Sigmoid colon (tissue), 3 donors: ENCODE data around the gene EHMT1.

Source experiments
- POLR2A ChIP-seq, 2 donors: fragments of 450-650 bp; IDR thresholded peaks; one replicate each; pipeline ENCODE4 v1.6.1; 2016; ENCODE audit warnings: antibody characterized with exemption in 2 of 2, mild to moderate bottlenecking in 2 of 2, moderate library complexity in 2 of 2
- TF ChIP-seq, protein P1 (sequence below), 4 experiments: fragments of 450-650 bp in 3 of 4; fragments of 200-600 bp in 1 of 4; IDR thresholded peaks; one replicate each; pipeline ENCODE4 v1.5.1; 2016 to 2019; ENCODE audit warnings: antibody characterized with exemption in 4 of 4, mild to moderate bottlenecking in 3 of 4, moderate library complexity in 2 of 4

DNA sequence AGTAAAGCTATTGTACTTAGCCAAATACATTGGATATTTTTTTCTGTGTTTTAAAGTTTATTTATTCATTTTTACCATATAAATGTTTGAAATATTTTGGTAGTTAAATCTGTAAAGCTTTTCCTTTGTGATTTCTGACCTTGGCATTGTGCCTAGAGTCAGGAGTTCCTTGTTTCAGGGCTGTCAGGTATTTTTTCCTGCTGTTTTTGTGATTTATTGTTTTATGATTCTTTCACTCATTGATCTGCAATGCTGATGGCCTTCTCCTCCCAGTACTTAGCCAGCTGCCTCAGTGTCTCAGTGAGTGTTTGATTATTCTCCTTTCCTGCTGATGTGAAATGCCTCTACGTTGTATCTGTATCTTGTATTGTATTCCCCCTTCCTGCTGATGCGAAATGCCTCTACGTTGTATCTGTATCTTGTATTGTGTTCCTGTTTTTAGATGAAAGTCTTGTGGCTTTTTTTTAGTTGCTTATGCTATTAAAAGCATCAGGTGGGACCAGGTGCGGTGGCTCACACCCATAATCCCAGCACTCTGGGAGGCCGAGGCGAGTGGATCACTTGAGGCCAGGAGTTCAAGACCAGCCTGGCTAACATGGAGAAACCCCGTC, 61.0 kb downstream of the EHMT1 start:
- TF ChIP-seq, protein P1, sequence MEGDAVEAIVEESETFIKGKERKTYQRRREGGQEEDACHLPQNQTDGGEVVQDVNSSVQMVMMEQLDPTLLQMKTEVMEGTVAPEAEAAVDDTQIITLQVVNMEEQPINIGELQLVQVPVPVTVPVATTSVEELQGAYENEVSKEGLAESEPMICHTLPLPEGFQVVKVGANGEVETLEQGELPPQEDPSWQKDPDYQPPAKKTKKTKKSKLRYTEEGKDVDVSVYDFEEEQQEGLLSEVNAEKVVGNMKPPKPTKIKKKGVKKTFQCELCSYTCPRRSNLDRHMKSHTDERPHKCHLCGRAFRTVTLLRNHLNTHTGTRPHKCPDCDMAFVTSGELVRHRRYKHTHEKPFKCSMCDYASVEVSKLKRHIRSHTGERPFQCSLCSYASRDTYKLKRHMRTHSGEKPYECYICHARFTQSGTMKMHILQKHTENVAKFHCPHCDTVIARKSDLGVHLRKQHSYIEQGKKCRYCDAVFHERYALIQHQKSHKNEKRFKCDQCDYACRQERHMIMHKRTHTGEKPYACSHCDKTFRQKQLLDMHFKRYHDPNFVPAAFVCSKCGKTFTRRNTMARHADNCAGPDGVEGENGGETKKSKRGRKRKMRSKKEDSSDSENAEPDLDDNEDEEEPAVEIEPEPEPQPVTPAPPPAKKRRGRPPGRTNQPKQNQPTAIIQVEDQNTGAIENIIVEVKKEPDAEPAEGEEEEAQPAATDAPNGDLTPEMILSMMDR (IDR thresholded peaks at IDR 0.05): no peak
- no peak for TF ChIP-seq POLR2A (IDR thresholded peaks at IDR 0.05)
